Activated CD4-positive, alpha-beta T cell treated with anti-CD3 and anti-CD28 coated beads, Interleukin-2, amount 50 U/mL, for 1 hour (primary cell): ENCODE results near the gene CDC40.
"Not testable (repeated sequence)": the region's sequence is repeated elsewhere in the genome, so short reads cannot be mapped to it uniquely, and the experiment has no call there.

ENCODE experiments used
- DNase-seq: peaks from one replicate; pipeline ENCODE4 v3.0.0-alpha.2; 2020

Gene CDC40

GRCh38 chr6:110201151-110201884, 21.1 kb downstream of the CDC40 start:
- DNase-seq: no peak

DNA sequence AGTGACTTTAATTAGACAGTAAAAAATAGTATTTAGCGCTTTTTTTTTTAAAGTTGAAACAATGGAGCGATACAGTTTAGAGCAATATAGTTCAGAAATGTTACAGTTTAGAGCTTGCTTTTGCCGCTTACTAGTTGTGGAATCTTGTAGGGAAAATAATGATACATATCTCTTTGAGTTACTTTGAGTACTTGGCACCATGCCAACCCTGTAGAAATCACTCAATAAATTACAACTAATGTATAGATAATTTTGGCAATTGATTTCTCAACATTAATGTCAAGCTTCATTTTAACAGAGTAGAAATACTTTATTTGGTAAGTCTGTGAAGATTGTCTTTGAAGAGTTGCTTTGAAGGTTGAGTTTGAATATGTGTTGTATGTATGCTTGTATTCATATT, 27.4 kb downstream of the CDC40 start:
- DNase-seq: no peak

- DNase-seq: no peak
These were observed 31.5 kb downstream of the CDC40 start for GRCh38 chr6:110211753-110212152.

DNA sequence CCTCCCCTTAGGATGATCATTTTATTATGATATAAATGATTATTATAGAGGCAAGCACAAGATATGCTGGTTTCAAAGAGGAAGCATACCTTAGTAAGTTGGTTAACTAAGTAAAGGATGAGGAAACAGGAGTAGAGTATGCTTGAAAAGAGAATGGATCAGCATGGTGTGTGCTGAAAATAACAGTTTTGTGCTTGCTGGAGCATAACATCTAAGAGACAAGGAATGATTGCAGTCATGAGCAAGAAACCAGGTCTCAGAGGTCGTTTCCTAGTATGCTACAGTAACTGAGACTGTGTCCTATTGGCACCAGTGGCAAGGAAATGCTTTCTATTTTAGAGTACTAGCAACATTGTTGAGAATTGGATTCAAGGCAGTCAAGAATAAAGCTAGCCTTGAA, 34.1 kb downstream of the CDC40 start:
- no peak for DNase-seq

DNA sequence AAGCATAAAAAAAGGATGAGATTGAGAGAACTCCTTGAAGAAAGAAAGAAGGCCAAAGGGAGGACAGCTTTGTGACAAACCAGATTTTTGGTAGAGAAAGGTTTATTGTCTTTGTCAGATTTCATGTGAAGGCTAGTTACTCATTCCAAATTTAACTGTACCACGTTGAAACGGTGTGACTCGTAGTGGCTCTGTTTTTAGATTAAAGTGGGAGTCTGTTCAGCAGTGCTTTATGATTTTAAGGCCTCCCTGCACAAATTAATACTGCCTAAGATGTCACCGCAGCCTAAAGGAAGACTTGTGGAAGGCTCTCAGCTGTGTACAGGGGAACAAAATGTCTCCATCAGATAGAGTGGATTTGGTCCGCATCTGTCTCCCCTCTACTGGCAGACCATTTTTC, 35.9 kb downstream of the CDC40 start:
- DNase-seq: no peak

- DNase-seq: no peak
These were observed 37.0 kb downstream of the CDC40 start for GRCh38 chr6:110217266-110217665.

GRCh38 chr6:110221738-110222137, 41.5 kb downstream of the CDC40 start:
- DNase-seq: no peak

DNA sequence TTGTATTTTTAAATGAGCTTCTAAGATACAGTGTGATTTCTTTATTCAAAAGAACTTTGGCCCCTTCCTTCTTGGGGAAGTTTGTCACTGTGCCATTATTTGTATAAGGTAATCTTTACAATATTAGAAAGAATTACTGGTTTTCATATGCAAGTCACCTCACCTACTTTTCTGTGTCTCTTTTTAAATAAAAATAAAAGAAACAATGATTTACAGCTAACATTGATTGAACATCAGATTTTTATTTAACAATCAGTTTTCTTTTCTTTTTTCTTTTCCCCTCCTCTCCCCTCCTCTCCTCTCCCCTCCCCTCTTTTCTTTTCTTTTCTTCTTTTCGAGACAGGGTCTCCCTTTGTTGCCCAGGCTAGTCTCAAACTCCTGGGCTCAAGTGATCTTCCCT, 46.0 kb downstream of the CDC40 start:
- DNase-seq: no peak

DNA sequence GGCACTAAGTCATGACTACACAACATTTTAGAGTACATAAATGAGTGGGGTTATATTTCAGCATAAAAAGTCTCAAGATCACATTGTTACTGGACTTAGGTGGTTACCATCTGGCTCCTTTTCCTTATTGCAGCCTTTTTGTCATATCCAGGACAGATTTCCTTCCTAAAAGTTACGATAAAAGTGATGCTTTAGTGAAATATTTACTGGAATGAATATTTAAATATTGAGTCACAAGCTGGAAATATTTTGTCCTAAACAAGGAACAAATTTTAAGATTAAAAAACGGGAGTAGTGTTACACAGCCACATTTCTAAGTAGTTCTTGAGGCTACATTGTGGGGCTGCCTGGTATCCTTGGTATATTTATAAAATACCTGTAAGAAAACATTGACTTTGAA, 52.2 kb downstream of the CDC40 start:
- DNase-seq: no peak

GRCh38 chr6:110233770-110234374, 53.6 kb downstream of the CDC40 start:
- DNase-seq: no peak

- not testable (repeated sequence) for DNase-seq
These were observed 55.8 kb downstream of the CDC40 start for GRCh38 chr6:110236007-110236406.

- DNase-seq: no peak
These were observed 59.5 kb downstream of the CDC40 start for GRCh38 chr6:110239526-110240274.

DNA sequence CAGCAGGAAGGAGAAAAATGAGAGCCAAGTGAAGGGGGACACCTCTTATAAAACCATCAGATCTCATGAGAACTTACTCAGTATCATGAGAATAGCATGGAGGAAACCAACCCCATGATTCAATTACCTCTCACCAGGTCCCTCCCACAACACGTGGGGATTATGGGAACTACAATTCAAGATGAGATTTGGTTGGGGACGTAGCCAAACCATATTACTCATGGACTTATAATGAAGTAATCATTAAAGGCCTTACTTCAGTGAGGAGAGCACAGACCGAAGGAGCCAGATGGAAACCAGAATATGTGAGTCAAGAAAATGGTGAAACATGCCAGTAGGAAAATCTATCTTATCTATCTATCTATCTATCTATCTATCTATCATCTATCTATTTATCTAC, 64.4 kb downstream of the CDC40 start:
- not testable (repeated sequence) for DNase-seq

DNA sequence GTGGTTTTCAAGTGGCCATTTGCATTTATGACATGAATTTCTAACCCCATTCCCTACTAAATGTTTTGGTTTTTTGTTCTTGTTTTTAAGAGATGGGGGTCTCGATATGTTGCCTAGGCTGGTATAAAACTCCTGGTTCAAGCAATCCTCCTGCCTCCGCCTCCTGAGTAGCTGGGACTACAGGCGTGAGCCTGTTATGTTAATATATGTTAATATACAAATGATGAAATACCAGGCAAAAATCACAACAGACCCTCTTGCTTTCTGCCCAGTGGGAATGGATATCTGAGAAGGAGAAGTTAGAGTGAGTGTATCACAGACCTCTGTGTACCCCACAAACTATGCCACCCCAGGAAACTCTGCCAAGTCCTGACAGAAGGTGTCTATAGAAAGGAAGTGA, 66.2 kb downstream of the CDC40 start:
- no peak for DNase-seq

DNA sequence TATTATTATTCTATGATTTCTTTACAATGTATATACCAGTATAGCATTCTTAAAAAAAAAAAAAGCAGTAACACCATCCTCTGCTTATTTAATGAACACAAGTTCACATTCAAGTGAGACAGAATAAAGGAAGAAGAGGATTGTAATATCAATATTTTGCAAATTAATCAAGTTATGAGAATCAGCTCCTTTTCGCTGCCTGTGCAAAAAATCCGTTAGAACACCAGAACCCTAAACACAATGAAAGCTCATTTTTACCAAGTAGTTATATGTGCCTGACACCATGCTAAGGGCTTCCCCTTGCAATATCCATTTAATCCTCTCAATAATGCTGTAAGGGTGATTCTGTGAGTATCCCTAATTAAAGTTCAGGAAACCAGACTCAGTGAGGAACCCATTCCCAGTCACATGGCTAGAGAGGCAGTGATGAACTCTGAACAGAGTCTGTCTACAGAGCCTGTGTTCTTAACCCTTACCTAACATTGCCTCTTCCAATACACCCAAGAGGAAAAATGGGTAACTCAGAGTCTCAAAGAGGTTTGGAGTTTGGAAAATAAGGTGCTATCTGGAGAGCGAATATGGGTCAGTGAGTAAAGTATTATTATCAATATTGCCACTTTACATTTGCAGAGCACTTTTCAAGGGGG, 66.8 kb downstream of the CDC40 start:
- DNase-seq: no peak

- no peak for DNase-seq
These were observed 69.8 kb downstream of the CDC40 start for GRCh38 chr6:110250058-110250457.

GRCh38 chr6:110250838-110251237, 70.6 kb downstream of the CDC40 start:
- DNase-seq: no peak

- DNase-seq: no peak
These were observed 75.1 kb downstream of the CDC40 start for GRCh38 chr6:110255211-110255750.

- no peak for DNase-seq
These were observed 76.1 kb downstream of the CDC40 start for GRCh38 chr6:110256366-110256765.

DNA sequence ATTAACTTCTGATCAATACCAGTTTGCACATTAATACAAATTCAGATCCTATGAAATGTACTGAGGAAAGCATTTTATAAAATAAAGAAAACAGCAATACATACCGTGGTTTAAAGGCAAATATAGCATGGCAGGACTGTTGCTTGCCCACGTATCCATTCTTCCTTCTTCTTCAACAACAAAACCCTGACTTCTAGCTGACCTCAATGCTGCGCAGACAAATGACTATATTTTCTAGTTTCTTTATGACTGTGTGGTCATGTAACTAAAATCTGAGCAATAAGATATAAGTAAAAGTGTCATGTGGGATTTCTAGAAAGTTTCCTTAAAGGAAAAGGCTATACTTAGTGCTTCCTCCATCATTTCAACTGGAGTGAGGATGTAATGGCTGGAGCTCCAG, 85.0 kb downstream of the CDC40 start:
- no peak for DNase-seq

DNA sequence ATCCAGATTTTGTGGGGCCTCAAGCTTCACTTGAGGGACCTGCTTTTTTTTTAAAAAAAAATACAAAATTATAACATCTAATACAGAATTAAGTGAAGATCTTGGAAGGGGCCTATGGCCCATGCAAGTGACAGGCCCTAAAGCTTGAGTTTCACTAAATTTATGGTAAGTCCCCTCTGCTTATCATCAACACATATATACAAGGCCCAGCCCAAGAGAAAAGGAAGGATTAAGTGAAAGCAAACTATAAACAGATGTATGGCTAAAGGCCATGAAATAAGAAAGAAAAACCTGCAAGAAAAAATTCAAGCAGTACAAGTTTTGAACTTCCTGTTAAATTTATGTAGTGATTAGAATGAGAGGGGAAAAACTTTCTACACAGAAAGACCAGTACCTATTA, 86.8 kb downstream of the CDC40 start:
- no peak for DNase-seq

DNA sequence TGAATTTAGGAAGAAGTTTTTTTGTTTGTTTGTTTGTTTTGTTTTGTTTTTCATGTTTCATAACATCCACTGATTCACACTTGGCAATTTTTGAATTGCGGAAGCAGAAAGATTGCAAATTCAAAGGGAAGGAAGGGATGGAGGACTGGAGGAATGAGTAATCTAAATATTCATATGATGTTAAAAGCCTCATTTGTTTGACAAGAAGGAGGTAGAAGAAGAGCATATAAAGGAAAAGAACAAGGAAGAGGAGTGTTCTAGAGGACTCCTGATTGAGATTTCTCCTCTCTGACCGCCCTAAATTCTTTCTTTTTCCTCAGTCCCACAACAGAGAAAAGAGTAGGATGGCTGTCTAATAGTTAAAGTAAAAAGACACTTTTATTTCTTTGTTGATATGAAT, 89.4 kb downstream of the CDC40 start:
- DNase-seq: no peak

DNA sequence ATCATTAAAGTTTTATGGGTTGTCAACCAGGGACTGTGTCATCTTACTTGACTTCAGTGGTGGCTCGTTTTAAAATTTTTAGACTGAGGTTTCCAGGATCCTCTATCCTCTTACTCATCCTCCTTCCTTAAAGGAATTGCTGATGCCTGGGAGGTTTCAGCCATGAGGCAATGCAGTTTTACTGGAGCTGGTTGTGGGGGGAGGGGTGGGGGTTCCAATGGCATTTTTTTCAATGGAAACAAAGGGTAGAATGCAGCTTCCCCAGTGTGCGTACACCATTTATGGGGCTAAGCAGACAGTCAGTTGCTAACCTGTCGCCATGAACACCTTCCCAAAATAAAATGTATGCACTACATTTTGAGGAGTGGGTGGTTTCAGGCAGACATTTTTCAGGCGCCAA, 89.9 kb downstream of the CDC40 start:
- no peak for DNase-seq

GRCh38 chr6:110271732-110272022, 91.5 kb downstream of the CDC40 start:
- DNase-seq: no peak
